Frontal cortex (tissue), 4 donors: ENCODE data around the gene MYO1D. TPM values are rescaled to one million over a fixed set of nuclear protein-coding genes. Genes with fewer than 3 reads are reported as not detected.
"Not testable (repeated sequence)": the region's sequence is repeated elsewhere in the genome, so short reads cannot be mapped to it uniquely, and the experiment has no call there.

Experiments
- DNase-seq, 2 donors: peaks; one replicate each; pipeline ENCODE4 v3.0.0; 2012; ENCODE audit warnings: low spot score in 2 of 2
- FAIRE-seq: peaks from 2 replicates; lab custom pipeline; 2012; peaks lifted over from hg19 to GRCh38; lab: Jason Lieb, UNC
- total RNA-seq: library from RNA; depleted of rRNA; stranded (reverse); fragments of >200 nt; gene quantifications from one replicate; pipeline ENCODE4 v1.2.3, GENCODE V29; 2014
- donor health status: control.
- donor health status: control.
- donor health status: control.

The MYO1D gene
- total RNA-seq, 1 donor from 2014 or later: 52.6 TPM

DNA sequence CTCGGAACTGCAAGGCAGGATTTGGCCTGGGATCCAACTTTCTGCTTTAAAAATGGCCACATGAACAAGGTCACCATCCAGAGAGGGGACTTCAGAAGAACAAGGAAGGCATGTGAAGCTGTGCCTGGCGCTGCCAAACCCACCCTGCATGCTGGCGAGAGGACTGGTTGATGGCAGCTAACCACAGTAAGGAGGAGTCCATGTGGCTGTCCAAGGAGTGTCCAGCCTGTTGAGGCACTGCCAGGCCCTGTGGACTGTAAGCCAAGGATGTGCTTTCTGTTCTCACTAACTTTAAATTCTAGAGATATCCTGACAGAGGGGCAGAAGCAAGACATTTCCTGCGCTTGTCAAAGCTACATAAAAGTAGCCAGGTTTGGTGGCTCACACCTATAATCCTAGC is 349.8 kb downstream of the MYO1D start:
- no peak for FAIRE-seq
- no peak for DNase-seq

- DNase-seq (no peak), FAIRE-seq (no peak)
These were observed 351.8 kb downstream of the MYO1D start for GRCh38 chr17:32525122-32525521.

GRCh38 chr17:32524553-32524880 is 352.4 kb downstream of the MYO1D start:
- not testable (repeated sequence) for FAIRE-seq, DNase-seq

GRCh38 chr17:32523827-32524552 is 352.9 kb downstream of the MYO1D start:
- FAIRE-seq (no peak), DNase-seq (no peak)

- FAIRE-seq (no peak), DNase-seq (no peak)
These were observed 353.8 kb downstream of the MYO1D start for GRCh38 chr17:32523017-32523680.

DNA sequence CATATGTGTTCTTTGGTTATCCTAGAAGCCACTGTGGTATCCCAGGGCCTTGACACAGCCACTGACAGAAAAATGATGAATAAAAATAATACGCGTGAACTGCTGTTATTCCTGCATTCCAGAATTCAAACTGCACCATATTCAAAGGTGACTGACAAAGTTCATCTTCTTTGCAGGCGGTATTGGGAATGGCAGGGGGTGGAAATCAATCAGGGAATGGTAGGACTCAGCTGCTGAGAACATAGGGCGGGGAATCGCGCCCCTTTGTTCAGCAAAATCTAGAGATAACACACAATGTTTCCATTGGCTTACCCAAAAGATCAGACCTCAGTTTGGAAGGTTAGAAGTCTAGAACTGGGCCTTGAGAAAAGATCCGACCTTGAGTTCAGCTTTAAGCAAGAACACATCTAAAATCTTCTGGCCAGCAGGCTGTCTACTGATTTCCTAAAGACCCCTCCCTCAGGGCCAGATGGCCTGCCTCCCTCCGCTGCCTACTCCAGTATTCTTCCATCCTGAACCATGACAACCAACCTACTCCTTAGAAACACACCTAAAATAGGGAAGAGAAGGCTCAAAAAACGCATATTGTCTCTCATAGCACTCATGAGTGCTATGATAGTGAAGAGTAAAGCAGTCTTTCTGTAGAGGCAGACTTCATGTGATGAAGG is 356.1 kb downstream of the MYO1D start:
- no peak for FAIRE-seq
- DNase-seq: no peak

DNA sequence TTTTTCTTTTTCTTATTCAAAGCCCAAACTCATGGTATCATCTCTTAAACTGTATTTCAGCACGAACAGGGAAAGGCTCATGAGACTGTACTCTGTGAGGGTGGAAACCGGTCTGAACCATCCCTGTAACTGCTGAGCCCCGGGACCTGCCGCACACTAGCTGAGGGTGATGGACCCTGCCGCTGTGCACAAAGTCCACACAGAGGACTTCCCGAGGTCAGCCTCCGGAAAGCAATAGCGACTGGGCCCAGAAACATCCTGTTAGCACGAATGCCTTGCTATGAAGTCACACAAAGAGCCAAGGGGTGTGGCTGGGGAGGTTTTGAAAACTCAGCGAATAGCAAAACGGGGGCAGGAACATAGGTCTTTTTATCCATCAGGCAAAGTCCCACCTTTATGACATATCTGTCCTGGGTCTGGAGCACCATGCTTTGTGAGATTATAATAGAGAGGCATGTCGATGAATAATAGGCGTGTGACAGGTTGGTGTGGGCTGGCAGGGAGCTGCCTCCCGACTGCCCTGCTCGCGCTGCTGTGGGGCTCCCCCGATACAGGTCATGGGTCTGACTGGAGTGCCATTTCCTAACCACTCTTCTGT is 356.7 kb downstream of the MYO1D start:
- DNase-seq: no peak
- no peak for FAIRE-seq

- FAIRE-seq (no peak), DNase-seq (peak in 1 of 2 donors; percentile 55)
These were observed 357.5 kb downstream of the MYO1D start for GRCh38 chr17:32519228-32520103.

GRCh38 chr17:32518646-32519227 is 358.2 kb downstream of the MYO1D start:
- FAIRE-seq: no peak
- DNase-seq: no peak

- DNase-seq (no peak), FAIRE-seq (no peak)
These were observed 358.9 kb downstream of the MYO1D start for GRCh38 chr17:32517982-32518381.

- no peak for DNase-seq
- no peak for FAIRE-seq
These were observed 359.8 kb downstream of the MYO1D start for GRCh38 chr17:32516940-32517701.

DNA sequence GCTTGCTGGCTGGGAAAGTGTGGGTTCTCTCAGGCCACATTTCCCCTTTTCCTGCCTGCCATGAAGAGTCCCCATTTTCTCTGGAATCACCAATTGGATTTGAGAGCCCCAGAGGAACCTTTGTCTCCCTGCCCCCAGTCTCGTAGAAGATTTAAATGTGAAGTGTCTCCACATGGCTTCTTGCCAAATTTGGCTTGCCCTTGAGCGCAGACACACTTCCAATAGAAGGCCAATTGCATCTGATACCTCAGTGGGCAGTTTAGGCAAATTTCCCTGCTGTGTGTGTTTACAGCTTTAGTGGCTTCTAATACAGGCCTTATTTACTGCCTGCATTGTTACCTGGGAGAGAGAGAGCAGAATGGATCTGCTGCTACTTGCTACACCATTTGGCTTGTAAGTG is 360.5 kb downstream of the MYO1D start:
- DNase-seq (no peak), FAIRE-seq (no peak)

GRCh38 chr17:32515677-32516383 is 361.1 kb downstream of the MYO1D start:
- FAIRE-seq: no peak
- DNase-seq: no peak

DNA sequence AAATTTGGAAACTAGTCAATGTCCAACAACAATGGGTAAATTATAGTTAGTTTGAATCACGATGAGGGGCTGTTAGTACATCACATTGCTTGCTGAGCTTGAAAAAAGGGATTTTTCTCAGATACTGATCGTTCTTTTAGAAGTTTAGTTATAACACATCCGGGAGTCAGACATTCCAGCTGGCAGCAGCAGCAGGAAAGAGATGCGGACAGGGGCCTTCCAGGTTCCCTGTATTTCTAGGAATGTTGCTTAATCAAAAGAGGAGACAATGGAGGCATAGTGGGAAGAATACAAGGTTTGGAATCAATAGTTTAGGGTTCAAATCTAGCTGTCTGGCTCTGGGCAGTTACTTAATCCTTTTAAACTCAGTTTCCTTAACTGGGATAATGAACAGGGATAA is 362.3 kb downstream of the MYO1D start:
- DNase-seq (no peak), FAIRE-seq (no peak)

DNA sequence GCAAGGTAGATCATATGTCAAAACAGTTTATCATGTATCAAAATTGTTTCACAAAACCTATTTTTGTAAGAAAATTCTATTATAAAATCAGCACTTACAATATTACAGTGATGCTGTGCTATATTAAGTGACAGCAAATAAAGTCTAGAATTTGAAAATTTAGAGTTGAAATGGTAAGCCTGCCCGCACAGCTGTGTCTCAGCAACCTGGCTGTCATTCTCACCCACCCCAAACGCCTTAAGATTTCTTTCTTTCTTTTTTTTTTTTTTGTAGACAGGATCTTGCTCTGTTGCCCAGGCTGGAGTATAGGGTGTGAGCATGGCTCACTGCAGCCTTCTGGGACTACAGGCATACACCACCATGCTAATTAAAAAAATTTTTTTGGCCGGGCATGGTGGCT is 363.3 kb downstream of the MYO1D start:
- DNase-seq (no peak), FAIRE-seq (no peak)

DNA sequence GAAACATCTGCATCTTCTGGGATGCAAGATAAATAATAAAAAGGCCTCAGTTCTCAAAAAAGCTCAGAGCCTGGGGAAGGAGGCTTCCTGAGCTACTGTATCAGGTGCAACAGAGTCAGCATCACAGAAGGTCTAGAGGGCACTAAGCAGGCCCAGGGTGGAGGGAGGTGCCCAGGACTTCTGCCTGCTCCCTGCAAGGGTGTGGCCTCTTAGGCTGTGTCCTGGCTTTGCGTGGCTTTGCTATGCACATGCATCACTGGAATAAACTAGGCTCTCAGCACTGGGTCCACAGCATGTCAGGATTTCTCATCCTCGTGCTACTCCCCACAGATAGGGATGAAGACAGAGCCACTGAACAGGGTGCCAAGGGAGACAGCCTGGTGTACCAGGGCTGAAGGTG is 364.6 kb downstream of the MYO1D start:
- no peak for FAIRE-seq
- no peak for DNase-seq

DNA sequence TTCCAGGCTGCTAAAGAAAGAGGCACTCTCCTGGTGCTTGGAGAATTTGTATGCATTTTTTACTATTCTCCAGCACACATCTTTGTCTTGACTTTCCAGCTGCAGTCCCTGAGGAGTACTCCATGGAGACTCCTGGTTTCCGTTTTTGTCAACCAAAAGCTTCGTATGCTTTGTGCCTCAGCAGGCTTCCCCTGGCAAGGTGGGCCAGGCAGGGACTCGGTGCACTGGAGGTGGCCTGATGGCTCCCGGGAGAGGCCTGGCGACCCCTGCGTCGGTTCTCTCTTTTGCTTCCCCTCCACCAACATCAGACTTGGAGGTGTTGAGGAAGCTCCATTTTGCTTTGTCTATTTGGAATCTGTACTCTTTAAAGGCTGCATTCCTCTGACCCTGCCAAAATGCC is 366.5 kb downstream of the MYO1D start:
- no peak for DNase-seq
- no peak for FAIRE-seq

- FAIRE-seq (no peak), DNase-seq (no peak)
These were observed 368.0 kb downstream of the MYO1D start for GRCh38 chr17:32508926-32509325.
